Stimulated activated effector memory CD8-positive, alpha-beta T cell treated with anti-CD3 and anti-CD28 coated beads, Interleukin-12 subunit alpha, Interleukin-12 subunit beta, amount 100 ng/mL, for 72 hours (primary cell): ENCODE results near the gene MGAT4D.
A peak's percentile ranks its signal among the peaks of the same experiment; 100 is the strongest.
"Not testable (repeated sequence)": the region's sequence is repeated elsewhere in the genome, so short reads cannot be mapped to it uniquely, and the experiment has no call there.

Source experiments
- ATAC-seq: fragments of 150-1000 bp; cut with Tn5 transposase; 2 replicates; pipeline ENCODE4 v1.10.0; 2021
- DNase-seq, 2 donors: peaks; one replicate each; pipeline ENCODE4 v3.0.0; 2021 to 2022; ENCODE audit warnings: low spot score in 2 of 2
- H3K27ac Mint-ChIP-seq: one replicate; pipeline ENCODE4 v1.8.0; 2022; ENCODE audit warnings: mild to moderate bottlenecking, mixed read lengths
- H3K36me3 Mint-ChIP-seq: one replicate; pipeline ENCODE4 v1.8.0; 2022; ENCODE audit warnings: mild to moderate bottlenecking, mixed read lengths
- H3K4me1 Mint-ChIP-seq: one replicate; pipeline ENCODE4 v1.8.0; 2022; ENCODE audit warnings: mixed read lengths
- H3K4me3 Mint-ChIP-seq: one replicate; pipeline ENCODE4 v1.8.0; 2022; ENCODE audit warnings: mild to moderate bottlenecking, mixed read lengths
- H3K9me3 Mint-ChIP-seq: one replicate; pipeline ENCODE4 v1.8.0; 2022; ENCODE audit warnings: mixed read lengths

MGAT4D gene

GRCh38 chr4:140497747-140498636 is at the start of gene MGAT4D:
Gene MGAT4D, minus strand, starts transcription at chr4:140498293. Its CDS starts 71 bp downstream, at chr4:140498222.
- H3K27ac Mint-ChIP-seq, result no peak within 1 kb of the TSS
- no peaks in the 10 kb centered on the region for H3K9me3 Mint-ChIP-seq
- peak; percentile 51 for ATAC-seq
- peaks cover 5% of the 10 kb centered on the region for H3K4me1 Mint-ChIP-seq
- H3K36me3 Mint-ChIP-seq, result no peaks in the 10 kb centered on the region
- peak within 1 kb of the TSS; percentile 14 for H3K4me3 Mint-ChIP-seq
- no peak for DNase-seq

DNA sequence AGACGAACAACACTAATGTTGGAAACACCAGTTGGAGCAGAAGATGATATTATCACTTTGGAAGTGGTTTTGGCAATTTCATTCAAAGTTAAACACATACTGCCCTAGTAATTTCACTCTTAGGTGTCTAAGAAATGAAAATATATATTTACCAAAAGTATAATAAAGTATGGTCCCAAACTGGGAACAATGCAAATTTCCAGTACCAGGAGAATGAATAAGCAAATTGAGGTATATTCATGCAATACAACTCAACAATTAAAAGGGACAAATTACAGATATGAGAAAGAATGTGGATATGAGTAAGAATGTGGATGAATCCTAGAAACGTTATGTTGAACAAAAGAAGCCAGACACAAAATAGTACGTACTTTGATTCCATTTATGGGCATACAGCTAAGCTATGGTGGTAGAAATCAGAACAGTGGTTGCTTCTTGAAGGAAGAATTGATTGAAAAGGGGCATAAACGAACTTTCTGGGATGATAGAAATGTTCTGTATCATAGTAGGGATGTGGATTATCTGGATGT is 35.9 kb upstream of the MGAT4D start:
- no peak for DNase-seq
- Mint-ChIP-seq H3K4me3 (no peak overlapping the region), H3K9me3 (no peaks in the 10 kb centered on the region), H3K4me1 (no peaks in the 10 kb centered on the region), H3K27ac (no peak overlapping the region), H3K36me3 (no peaks in the 10 kb centered on the region)
- no peak for ATAC-seq

DNA sequence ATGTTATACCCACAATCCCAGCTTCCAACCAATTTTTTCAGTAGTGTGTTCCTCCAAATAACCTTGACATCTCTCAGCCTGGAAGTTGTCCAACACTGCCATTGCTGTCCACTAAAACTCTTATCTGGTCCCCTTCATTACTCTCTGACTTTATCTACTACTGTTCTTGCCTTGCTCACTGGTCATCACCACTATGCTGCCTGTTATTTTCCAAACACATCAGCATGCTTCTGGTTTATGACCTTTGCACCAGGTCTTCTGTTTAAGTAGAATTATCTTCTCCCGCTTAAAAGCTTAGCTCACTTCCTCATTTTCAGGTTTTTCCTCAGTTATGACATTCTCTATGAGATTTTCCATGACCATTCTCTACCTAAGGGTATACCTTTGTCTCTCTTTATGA is 31.3 kb upstream of the MGAT4D start:
- no peak overlapping the region for H3K27ac Mint-ChIP-seq
- no peaks in the 10 kb centered on the region for H3K4me1 Mint-ChIP-seq
- H3K4me3 Mint-ChIP-seq, result no peak overlapping the region
- ATAC-seq (no peak), DNase-seq (no peak)
- peaks cover 6% of the 10 kb centered on the region for H3K36me3 Mint-ChIP-seq
- no peaks in the 10 kb centered on the region for H3K9me3 Mint-ChIP-seq

GRCh38 chr4:140523857-140524742 is 26.0 kb upstream of the MGAT4D start, which contains the start of gene ELMOD2:
Gene ELMOD2, plus strand, starts transcription at chr4:140524168. Its CDS starts 1,261 bp downstream, at chr4:140525429.
- H3K4me3 Mint-ChIP-seq, result peak within 1 kb of the TSS; percentile 72
- ATAC-seq (peak; percentile 100), DNase-seq (peak; percentile 90 to 96)
- H3K4me1 Mint-ChIP-seq, result peaks cover 7% of the 10 kb centered on the region
- peak within 1 kb of the TSS; percentile 76 for H3K27ac Mint-ChIP-seq
- H3K9me3 Mint-ChIP-seq, result no peaks in the 10 kb centered on the region
- peaks cover 6% of the 10 kb centered on the region for H3K36me3 Mint-ChIP-seq

GRCh38 chr4:140523370-140523856 is 25.3 kb upstream of the MGAT4D start:
- H3K27ac Mint-ChIP-seq, result peak overlapping the region; percentile 76
- peak overlapping the region; percentile 72 for H3K4me3 Mint-ChIP-seq
- no peaks in the 10 kb centered on the region for H3K9me3 Mint-ChIP-seq
- H3K4me1 Mint-ChIP-seq, result peaks cover 7% of the 10 kb centered on the region
- ATAC-seq, result peak; percentile 0
- DNase-seq, result no peak
- peaks cover 6% of the 10 kb centered on the region for H3K36me3 Mint-ChIP-seq

DNA sequence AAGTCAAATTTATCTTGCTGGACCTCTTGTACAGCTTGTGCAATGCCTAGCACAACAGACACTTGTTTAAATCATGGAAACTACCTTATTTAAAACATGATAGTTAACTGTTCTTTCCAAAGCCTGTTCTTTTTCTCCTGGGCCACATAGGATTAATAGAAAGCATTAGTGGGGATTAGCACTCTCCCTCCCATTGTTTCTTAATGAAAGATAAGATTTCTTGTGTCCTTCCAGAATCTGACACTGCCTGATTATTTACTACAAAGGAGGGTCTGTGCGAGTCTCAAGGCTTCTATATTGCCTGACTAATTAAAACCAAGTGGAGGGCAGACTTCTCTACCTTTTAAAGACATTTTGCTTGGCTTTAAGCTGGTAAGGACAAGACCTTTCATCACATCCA is 17.3 kb upstream of the MGAT4D start:
- ATAC-seq, result no peak
- Mint-ChIP-seq H3K9me3 (no peaks in the 10 kb centered on the region), H3K4me1 (no peaks in the 10 kb centered on the region), H3K4me3 (no peak overlapping the region), H3K27ac (no peak overlapping the region), H3K36me3 (no peaks in the 10 kb centered on the region)
- no peak for DNase-seq

DNA sequence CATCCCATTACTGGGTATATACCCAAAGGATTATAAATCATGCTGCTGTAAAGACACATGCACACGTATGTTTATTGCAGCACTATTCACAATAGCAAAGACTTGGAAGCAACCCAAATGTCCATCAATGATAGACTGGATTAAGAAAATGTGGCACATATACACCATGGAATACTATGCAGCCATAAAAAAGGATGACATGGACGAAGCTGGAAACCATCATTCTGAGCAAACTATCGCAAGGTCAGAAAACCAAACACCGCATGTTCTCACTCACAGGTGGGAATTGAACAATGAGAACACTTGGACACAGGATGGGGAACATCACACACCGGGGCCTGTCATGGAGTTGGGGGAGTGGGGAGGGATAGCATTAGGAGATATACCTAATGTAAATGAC is 15.7 kb upstream of the MGAT4D start:
- not testable (repeated sequence) for H3K9me3 Mint-ChIP-seq, H3K4me1 Mint-ChIP-seq, ATAC-seq, DNase-seq, H3K36me3 Mint-ChIP-seq, H3K27ac Mint-ChIP-seq, H3K4me3 Mint-ChIP-seq

- no peaks in the 10 kb centered on the region for H3K4me1 Mint-ChIP-seq
- DNase-seq (no peak), ATAC-seq (no peak)
- no peaks in the 10 kb centered on the region for H3K36me3 Mint-ChIP-seq
- no peak overlapping the region for H3K4me3 Mint-ChIP-seq
- no peaks in the 10 kb centered on the region for H3K9me3 Mint-ChIP-seq
- no peak overlapping the region for H3K27ac Mint-ChIP-seq
Measured at GRCh38 chr4:140504261-140504660, 6.2 kb upstream of the MGAT4D start.

DNA sequence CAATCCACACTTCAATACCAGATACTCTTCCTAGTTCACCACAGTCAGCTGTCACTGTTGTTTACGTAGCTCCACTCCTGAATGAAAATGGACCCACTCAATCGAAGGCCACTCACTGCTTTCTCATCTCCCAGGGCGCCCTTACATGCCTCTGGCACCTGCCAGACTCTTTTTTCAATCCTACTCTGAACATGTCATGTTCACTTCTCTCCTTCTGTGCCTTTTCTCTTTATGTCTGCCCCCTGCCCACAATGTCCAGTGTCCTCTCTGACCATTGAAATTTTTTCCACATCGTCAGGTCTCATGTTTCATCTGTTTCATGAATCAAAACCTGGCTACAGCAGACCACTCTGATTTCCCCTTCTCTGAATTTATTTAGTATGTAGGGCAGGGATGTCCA is 1.3 kb upstream of the MGAT4D start:
- no peak for ATAC-seq
- Mint-ChIP-seq H3K27ac (no peak overlapping the region), H3K4me1 (peaks cover 5% of the 10 kb centered on the region), H3K36me3 (no peaks in the 10 kb centered on the region), H3K9me3 (no peaks in the 10 kb centered on the region), H3K4me3 (no peak overlapping the region)
- no peak for DNase-seq

DNA sequence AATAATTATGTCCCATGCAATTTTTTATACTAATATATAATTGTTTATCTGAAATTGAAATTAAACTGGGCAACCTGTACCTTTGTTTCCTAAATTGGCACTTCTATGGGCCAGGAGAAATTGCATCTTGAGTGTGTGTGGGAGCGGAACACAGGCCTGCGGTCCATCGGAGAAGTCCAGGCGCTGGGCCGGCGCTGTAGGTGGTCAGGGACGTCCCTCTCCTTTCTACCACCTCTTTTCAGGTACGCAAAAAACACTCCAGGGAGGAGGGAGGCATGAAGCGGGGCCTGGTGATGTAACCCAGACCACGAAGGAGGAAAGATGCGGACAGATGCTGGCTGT is 717 bp downstream of the MGAT4D start:
- H3K9me3 Mint-ChIP-seq, result no peaks in the 10 kb centered on the region
- ATAC-seq, result no peak
- no peak for DNase-seq
- peak overlapping the region; percentile 14 for H3K4me3 Mint-ChIP-seq
- peaks cover 5% of the 10 kb centered on the region for H3K4me1 Mint-ChIP-seq
- H3K27ac Mint-ChIP-seq, result no peak overlapping the region
- no peaks in the 10 kb centered on the region for H3K36me3 Mint-ChIP-seq

DNA sequence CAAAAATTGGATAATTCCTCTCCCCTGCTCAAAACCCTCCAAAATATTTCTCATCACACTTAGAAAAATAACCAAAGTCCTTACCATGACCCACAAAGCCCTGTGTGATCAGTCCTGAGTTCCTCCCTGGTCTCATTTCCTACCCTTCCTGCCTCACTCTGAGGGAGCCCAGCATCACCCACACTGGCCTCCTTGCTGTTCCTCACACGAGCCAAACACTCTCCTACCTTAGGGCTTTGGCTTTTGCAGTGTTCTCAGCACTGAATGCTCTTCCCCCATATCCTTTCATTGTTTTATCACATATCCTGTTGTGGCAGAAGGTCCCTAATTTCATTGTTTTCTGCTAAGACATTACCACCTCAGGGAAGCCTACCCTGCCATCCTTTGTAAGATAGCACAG is 12.2 kb downstream of the MGAT4D start:
- Mint-ChIP-seq H3K27ac (no peak overlapping the region), H3K4me1 (no peaks in the 10 kb centered on the region), H3K9me3 (peaks cover 5% of the 10 kb centered on the region), H3K4me3 (no peak overlapping the region), H3K36me3 (no peaks in the 10 kb centered on the region)
- ATAC-seq, result no peak
- DNase-seq, result no peak

- H3K36me3 Mint-ChIP-seq, result no peaks in the 10 kb centered on the region
- H3K4me1 Mint-ChIP-seq, result no peaks in the 10 kb centered on the region
- no peak overlapping the region for H3K4me3 Mint-ChIP-seq
- H3K27ac Mint-ChIP-seq, result no peak overlapping the region
- DNase-seq, result no peak
- peaks cover 5% of the 10 kb centered on the region for H3K9me3 Mint-ChIP-seq
- no peak for ATAC-seq
Measured at GRCh38 chr4:140483445-140483844, 14.6 kb downstream of the MGAT4D start.

- no peaks in the 10 kb centered on the region for H3K36me3 Mint-ChIP-seq
- no peak overlapping the region for H3K4me3 Mint-ChIP-seq
- ATAC-seq (no peak), DNase-seq (no peak)
- H3K27ac Mint-ChIP-seq, result no peak overlapping the region
- no peaks in the 10 kb centered on the region for H3K4me1 Mint-ChIP-seq
- H3K9me3 Mint-ChIP-seq, result no peaks in the 10 kb centered on the region
Measured at GRCh38 chr4:140472156-140472555, 25.9 kb downstream of the MGAT4D start.

GRCh38 chr4:140469791-140470733 is 28.0 kb downstream of the MGAT4D start:
- DNase-seq, result no peak
- no peak overlapping the region for H3K4me3 Mint-ChIP-seq
- H3K27ac Mint-ChIP-seq, result no peak overlapping the region
- no peaks in the 10 kb centered on the region for H3K9me3 Mint-ChIP-seq
- H3K36me3 Mint-ChIP-seq, result no peaks in the 10 kb centered on the region
- H3K4me1 Mint-ChIP-seq, result no peaks in the 10 kb centered on the region
- no peak for ATAC-seq
